Islet of Langerhans (tissue), 1 donor: ENCODE data around the gene MNT.
"Not testable (repeated sequence)": the region's sequence is repeated elsewhere in the genome, so short reads cannot be mapped to it uniquely, and the experiment has no call there.

Source experiments
- FAIRE-seq: peaks from one replicate; lab custom pipeline; 2011; peaks lifted over from hg19 to GRCh38; lab: Jason Lieb, UNC

Gene MNT

GRCh38 chr17:2400877-2401425 lies at the start of gene MNT:
TSS of gene MNT (minus strand) at chr17:2401060. CDS start at chr17:2400712, 348 bp downstream.
- FAIRE-seq, result no peak

DNA sequence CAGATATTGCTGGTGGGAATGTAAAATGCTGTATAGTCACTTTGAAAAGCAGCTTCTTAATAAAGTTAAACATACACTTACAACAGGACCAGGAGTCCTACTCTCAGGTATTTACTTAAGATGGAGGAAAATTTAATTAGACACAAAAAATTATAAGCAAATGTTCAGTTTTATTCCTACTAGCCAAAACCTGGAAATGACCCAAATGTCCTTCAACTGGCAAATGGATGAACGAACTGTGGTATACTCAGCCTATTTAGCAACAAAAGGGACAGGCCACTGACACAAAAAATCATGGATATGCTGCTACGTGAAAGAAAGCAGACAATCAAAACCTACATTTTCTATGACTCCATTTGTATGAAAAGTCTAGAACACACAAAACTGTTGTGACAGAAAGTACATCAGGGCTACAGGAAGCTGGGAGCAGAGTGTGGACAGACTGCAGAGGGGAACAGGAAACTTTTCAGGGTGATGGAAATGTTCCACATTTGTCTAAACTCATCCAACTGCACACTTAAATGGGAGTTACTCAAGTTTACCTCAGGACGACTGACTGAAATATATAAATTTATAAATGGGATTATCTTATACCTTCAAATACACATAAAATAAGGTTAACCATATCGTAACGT lies 49.3 kb upstream of the MNT start:
- FAIRE-seq, result no peak

DNA sequence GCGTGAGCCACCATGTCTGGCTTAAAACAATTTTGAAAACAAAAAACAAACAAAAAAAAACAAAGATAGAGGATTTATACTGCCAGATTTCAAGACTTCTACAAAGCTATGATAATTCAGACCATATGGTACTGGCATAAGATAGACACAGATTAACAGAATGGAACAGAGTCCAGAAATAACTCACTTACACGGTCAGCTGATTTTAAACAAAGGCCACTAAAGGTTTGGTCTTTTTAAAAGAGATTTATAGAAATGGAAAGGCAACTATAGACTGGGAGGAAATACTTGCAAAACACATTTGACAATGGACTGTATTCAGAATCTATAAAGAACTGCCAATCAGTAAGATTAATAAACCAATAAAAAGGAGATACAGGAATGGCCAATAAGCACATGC lies 48.6 kb upstream of the MNT start:
- FAIRE-seq, result peak; percentile 75

DNA sequence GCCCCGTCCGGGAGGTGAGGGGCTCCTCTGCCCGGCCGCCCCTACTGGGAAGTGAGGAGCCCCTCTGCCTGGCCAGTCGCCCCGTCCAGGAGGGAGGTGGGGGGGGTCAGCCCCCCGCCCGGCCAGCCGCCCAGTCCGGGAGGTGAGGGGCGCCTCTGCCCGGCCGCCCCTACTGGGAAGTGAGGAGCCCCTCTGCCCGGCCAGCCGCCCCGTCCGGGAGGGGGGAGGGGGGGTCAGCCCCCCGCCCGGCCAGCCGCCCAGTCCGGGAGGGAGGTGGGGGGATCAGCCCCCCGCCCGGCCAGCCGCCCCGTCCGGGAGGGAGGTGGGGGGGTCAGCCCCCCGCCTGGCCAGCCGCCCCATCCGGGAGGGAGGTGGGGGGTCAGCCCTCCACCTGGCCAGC lies 46.6 kb upstream of the MNT start:
- FAIRE-seq, result not testable (repeated sequence)

GRCh38 chr17:2445638-2446037 lies 44.8 kb upstream of the MNT start:
- FAIRE-seq, result peak; percentile 76

DNA sequence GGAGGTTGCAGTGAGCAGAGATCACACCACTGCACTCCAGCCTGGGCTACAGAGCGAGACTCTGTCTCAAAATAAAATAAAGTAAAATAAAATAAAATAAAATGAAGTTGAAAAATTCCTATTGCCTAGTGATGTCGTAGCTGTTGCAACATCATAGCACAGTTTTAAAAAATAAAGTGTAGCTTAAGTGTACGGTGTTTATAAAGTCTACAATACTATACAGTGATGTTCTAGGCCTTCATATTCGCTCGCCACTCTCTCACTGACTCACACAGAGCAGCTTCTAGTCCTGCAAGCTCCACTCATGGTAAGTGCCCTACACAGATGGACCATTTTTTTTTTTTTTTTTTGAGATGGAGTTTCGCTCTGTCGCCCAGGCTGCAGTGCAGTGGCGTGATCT lies 43.5 kb upstream of the MNT start:
- FAIRE-seq, result no peak

DNA sequence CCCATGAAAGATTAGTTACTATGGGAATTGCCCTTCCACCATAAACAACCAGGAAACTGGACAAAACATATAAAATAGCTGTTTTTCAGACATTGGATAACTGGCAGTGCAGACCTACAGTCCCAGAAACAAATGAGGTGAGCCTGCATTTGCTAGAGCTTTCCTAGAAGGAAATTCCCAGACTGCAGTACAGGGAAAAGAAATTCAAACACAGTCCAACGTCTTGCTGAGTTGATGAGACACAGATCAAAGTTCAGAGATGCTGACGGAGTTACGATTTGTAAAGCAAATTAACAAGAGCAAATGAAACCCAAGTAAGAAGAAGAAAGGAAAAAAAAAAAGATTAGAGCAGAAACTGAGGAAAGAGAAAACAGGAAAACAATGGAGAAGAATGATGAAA lies 41.3 kb upstream of the MNT start:
- no peak for FAIRE-seq

GRCh38 chr17:2440930-2441329 lies 40.1 kb upstream of the MNT start:
- no peak for FAIRE-seq

- FAIRE-seq, result not testable (repeated sequence)
Measured at GRCh38 chr17:2439997-2440396, 39.1 kb upstream of the MNT start.

- FAIRE-seq, result no peak
Measured at GRCh38 chr17:2438823-2439222, 38.0 kb upstream of the MNT start.

DNA sequence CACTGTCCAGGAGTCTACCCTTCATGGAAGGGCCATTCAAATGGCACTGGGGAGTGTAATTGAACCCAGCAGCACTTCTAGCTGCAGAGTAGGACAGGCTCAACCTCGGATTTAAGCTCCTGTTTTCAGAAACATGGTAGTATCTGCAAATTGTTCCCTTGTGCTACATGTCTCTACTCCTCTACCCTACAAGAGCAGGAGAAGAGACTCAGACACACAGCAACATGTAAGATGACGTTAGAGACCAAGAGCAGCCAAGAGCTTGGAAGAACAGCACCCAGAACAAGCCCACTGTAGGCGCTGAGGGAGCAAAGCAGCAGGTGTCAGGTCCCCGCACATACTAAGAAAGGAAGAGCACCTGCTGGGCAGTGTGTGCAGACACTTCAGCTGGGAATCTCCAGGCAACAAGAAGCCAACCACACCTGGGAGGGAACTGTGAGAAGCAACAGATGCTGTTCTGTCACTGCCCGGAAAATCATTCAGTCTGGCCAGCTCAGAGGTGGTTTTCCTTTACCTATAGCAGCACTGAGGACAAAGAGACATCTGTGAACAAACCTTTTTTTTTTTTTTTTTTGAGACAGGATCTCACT lies 35.6 kb upstream of the MNT start:
- peak; percentile 87 for FAIRE-seq

GRCh38 chr17:2435862-2436261 lies 35.0 kb upstream of the MNT start:
- no peak for FAIRE-seq

DNA sequence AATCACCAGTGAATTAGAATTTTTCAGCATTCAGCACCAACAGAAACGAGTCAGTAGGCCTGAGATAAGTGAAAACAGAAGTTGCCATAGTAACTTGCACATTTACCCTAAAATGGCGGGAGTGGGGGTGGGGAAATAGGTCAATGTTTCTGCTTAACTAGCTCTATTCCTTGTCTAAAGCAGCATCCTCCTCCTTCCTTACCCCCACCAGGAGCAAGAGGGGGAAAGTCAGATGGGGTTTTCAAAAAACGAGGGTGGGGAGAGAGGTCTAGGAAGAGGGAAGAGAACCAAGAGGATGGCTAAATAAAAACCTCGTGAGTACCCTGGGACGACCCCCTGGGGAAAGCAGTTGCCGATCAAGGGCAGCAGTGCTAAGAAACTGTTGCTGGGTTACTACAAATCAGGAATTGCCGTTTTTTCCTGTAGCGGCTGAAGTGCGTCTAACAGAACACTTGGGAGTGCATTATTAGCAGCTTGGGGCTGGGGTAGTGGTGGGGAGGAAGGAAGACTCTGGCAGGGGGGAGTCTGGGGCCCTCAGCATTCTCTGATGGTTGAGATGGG lies 34.4 kb upstream of the MNT start:
- no peak for FAIRE-seq

DNA sequence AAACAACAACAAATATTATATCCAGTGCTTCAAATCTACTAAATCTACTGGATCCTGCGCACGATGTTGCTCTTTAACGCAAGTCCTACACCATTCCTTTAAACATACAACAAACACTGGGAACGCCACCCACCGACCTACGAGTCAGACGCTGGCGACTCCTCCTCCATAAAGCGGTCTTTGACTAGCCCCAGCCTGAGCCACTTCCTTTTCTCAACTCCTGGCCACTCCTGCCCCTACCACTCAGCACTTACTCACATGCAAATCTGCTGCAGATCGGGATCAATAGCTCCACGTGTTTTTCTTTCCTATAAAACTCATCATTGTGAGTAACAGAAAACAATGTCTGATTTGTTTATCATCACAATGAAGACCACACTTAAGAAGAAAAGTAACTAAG lies 32.8 kb upstream of the MNT start:
- FAIRE-seq, result no peak

GRCh38 chr17:2427910-2428309 lies 27.1 kb upstream of the MNT start:
- FAIRE-seq, result no peak

DNA sequence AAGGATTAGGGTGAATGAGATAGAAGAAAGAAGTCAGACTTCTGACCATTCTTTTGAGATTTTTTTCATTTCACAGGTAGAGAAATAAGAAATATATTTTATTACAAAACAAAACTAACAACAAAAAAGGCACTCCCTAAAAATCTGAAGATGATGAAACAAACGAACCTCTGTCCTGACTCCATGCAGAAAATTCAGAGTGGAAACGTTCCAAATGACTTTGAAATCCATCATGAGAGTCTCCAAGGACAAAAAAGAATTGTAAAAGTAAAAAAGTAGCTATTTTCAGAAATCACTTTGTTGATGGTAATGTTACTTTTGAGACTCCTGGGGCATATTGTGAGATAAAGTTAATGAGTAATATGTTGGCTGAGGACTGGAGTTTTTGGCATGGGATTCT lies 26.4 kb upstream of the MNT start:
- FAIRE-seq, result no peak

DNA sequence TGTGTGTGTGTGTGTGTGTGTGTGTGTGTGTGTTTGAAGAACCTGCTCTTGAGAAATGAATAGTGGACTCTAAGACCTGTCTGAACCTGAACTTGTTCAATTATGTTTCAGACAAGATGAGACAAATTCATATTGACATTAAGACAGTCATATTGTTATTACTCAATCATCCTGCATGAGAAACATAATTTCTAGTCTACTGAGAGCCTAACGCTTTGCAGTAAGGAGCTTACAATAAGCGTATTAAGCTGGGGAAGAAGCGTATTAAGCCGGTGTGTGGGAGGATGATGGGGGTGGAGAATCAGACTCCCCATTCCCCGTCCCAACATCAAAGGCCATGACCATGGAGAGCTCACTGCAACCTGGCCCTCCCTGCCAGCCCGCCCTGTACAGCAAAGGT lies 22.4 kb upstream of the MNT start:
- peak; percentile 36 for FAIRE-seq

DNA sequence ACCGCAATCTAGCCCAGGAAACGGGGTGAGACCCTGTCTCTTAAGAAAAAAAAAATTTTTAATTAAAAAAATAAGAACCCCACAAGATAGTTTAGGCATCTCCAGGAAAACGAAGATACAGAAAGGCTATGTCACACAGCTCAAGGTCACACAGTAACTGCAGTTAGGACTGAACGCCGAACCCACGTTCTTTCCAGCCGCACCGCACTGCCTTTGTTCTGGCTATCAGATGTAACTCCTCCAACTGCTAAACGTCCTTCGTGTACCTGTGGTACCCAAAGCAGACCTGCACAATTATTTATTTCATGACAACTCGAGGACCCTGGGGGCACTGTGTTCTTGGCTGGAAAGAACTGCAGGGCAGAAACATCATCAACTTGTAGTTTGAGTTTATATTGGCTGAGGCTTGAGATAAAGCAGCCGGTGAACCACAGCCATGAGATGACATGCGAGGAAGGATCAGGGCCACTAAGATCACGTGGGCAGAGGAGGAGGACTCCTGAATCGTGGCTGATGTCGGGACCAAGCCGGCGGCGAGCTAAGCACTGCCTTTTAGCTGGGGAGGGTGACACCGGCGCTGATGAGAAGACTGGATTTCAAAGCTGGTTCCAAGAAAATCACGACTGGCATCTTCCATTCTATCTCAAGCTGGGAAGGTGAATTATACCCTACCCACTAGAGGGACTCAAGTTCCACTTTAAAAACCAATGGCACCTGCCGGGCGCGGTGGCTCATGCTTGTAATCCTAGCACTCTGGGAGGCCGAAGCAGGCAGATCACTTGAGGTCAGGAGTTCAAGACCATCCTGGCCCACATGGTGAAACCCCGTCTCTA lies 20.7 kb upstream of the MNT start:
- FAIRE-seq, result no peak

GRCh38 chr17:2420176-2420575 lies 19.3 kb upstream of the MNT start:
- FAIRE-seq, result no peak

GRCh38 chr17:2419486-2419885 lies 18.6 kb upstream of the MNT start:
- no peak for FAIRE-seq

DNA sequence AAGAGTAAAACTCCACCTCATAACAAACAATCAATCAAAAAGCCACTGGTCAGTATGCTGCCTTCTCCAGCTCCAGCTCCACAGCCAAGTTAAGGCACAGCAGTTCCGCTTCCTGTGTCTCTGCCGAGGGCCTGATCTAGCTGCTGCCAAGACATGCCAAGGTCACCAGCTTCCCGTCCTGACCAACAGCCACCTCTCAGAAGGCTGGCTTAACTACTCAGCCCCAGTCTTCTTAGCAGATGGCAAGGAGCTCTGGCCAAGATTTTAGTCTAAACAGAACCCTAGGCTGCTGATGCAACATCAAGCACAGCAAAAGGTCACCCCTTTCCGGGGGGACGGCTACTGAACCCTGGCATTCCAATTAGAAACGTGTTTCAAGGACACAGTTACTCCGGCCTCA lies 17.7 kb upstream of the MNT start:
- no peak for FAIRE-seq

GRCh38 chr17:2416010-2416734 lies 15.3 kb upstream of the MNT start:
- FAIRE-seq, result peak; percentile 87
